SH-SY5Y (cell line): ENCODE data around the gene ABCA1.
A peak's percentile ranks its signal among the peaks of the same experiment; 100 is the strongest.

Experiments
- GATA2 ChIP-seq: IDR thresholded peaks from 2 replicates; pipeline ENCODE4 v1.6.1; 2011; ENCODE audit warnings: mild to moderate bottlenecking, low read depth, low read length
- GATA3 ChIP-seq: IDR thresholded peaks from 2 replicates; pipeline ENCODE4 v1.6.1; 2011; ENCODE audit warnings: low read depth, mild to moderate bottlenecking, low read length, moderate library complexity

- peak; percentile 46; the same call in 1 of the 2 replicates for TF ChIP-seq GATA2
- no peak for TF ChIP-seq GATA3
These were observed 101.7 kb downstream of the ABCA1 start for GRCh38 chr9:104826079-104826775.
